ENCODE measurements around the gene ADAMTS9. TPM values are rescaled to one million over a fixed set of nuclear protein-coding genes. Genes with fewer than 3 reads are reported as not detected.

ADAMTS9 gene
- total and polyA plus RNA-seq, 8 donors = 5.5 to 107 (median 30.5) TPM

GRCh38 chr3:64584179-64584578 is 103.6 kb downstream of the ADAMTS9 start:
- H3K27me3 ChIP-seq = no peaks in the 10 kb centered on the region
- H3K36me3 ChIP-seq = no peaks in the 10 kb centered on the region
- H3K9me3 ChIP-seq = no peaks in the 10 kb centered on the region
- intact Hi-C loops (cut with DNase I; ENCODE audit: low total_unique reads) = no loop called here
- H3K4me3 ChIP-seq = no peak overlapping the region
- 48 to 68% (median 65%) methylated on average over 1 of the region's 1 CpG for WGBS, 5 donors
- DNase-seq = peak in 1 of 2 donors; percentile 57
- TF ChIP-seq POLR2AphosphoS5 (IDR thresholded peaks at IDR 0.05) (no peak), CTCF (IDR thresholded peaks at IDR 0.05) (no peak), EP300 (IDR thresholded peaks at IDR 0.05) (no peak), POLR2A (IDR thresholded peaks at IDR 0.05) (no peak)
- no peak overlapping the region for H3K27ac ChIP-seq
- no peaks in the 10 kb centered on the region for H3K4me1 ChIP-seq

DNA sequence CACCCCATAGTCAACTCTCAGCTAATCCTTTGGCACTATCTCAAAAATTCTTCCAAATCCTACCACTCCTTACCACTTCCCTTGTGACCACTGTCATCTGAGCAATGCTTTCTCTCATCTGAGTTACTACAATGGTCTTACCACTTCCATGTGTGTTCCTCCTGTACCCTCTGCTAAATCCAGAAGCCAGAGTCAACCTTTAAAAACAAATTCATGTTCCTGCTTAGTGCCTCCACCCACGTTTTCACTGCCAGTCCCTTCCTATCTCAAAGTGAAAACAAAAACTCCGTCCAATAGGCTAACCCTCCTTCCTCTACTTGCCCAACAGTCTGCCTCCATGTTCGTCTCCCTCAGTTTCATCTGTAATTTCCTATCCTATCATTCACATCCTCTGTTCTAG is 109.0 kb downstream of the ADAMTS9 start:
- 69 to 80% (median 75%) methylated on average over 3 of the region's 3 CpGs for WGBS, 5 donors
- no peaks in the 10 kb centered on the region for H3K9me3 ChIP-seq
- no peaks in the 10 kb centered on the region for H3K4me1 ChIP-seq
- no peak overlapping the region for H3K4me3 ChIP-seq
- DNase-seq = no peak
- no peak overlapping the region for H3K27ac ChIP-seq
- intact Hi-C loops (cut with DNase I; ENCODE audit: low total_unique reads) = no loop called here
- TF ChIP-seq EP300 (IDR thresholded peaks at IDR 0.05) (no peak), CTCF (IDR thresholded peaks at IDR 0.05) (no peak), POLR2A (IDR thresholded peaks at IDR 0.05) (no peak), POLR2AphosphoS5 (IDR thresholded peaks at IDR 0.05) (no peak)
- no peaks in the 10 kb centered on the region for H3K36me3 ChIP-seq
- no peaks in the 10 kb centered on the region for H3K27me3 ChIP-seq

GRCh38 chr3:64578062-64578770 is 109.6 kb downstream of the ADAMTS9 start:
- H3K27me3 ChIP-seq = no peaks in the 10 kb centered on the region
- 77 to 82% (median 78%) methylated on average over 7 of the region's 7 CpGs for WGBS, 5 donors
- TF ChIP-seq POLR2AphosphoS5 (IDR thresholded peaks at IDR 0.05) (no peak), CTCF (IDR thresholded peaks at IDR 0.05) (no peak), EP300 (IDR thresholded peaks at IDR 0.05) (no peak), POLR2A (IDR thresholded peaks at IDR 0.05) (no peak)
- no peak overlapping the region for H3K27ac ChIP-seq
- intact Hi-C loops (cut with DNase I; ENCODE audit: low total_unique reads) = no loop called here
- no peaks in the 10 kb centered on the region for H3K36me3 ChIP-seq
- H3K9me3 ChIP-seq = no peaks in the 10 kb centered on the region
- no peak overlapping the region for H3K4me3 ChIP-seq
- DNase-seq = no peak
- no peaks in the 10 kb centered on the region for H3K4me1 ChIP-seq

- DNase-seq = no peak
- H3K27me3 ChIP-seq = no peaks in the 10 kb centered on the region
- H3K27ac ChIP-seq = no peak overlapping the region
- WGBS, 5 donors = 87 to 96% (median 89%) methylated on average over 10 of the region's 10 CpGs
- H3K36me3 ChIP-seq = no peaks in the 10 kb centered on the region
- H3K9me3 ChIP-seq = no peaks in the 10 kb centered on the region
- intact Hi-C loops (cut with DNase I; ENCODE audit: low total_unique reads) = no loop called here
- H3K4me1 ChIP-seq = no peaks in the 10 kb centered on the region
- H3K4me3 ChIP-seq = no peak overlapping the region
- TF ChIP-seq CTCF (IDR thresholded peaks at IDR 0.05) = no peak
- no peak for TF ChIP-seq POLR2A (IDR thresholded peaks at IDR 0.05)
- no peak for TF ChIP-seq POLR2AphosphoS5 (IDR thresholded peaks at IDR 0.05)
- no peak for TF ChIP-seq EP300 (IDR thresholded peaks at IDR 0.05)
Measured at GRCh38 chr3:64576211-64576775, 111.5 kb downstream of the ADAMTS9 start.
